Stimulated activated naive CD4-positive, alpha-beta T cell (primary cell): ENCODE measurements around the gene MYL3.
"Not testable (repeated sequence)": the region's sequence is repeated elsewhere in the genome, so short reads cannot be mapped to it uniquely, and the experiment has no call there.

Experiments used
- DNase-seq, 6 experiments: peaks; one replicate each; lab custom pipeline; 2025; lab: John Stamatoyannopoulos, UW

The MYL3 gene

DNA sequence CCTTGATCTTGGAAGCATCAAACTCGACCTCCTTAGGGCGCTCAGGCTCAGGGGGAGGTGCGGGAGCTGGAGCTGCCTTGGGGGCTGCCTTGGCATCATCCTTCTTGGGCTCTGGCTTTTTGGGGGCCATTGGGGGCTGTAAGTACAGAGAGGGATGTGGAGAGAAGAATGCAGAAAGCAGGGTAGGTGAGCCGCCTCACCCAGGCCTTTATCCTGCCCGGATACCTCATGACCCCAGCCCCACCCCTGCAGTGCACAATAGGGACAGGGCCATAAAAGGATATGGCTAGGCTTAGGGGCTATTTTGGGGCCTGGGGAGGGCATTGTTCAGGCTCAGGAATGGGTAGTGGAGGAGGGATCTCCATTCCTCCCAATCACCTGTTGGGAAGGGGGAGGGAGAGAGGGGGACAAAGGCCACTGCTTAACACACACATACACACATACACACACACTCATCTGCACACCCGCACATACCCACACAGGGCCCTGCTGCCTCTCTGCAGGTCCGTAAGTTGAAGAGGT lies at the start of gene MYL3:
Gene MYL3, minus strand, starts transcription at position 184 of the 522 bp plus-strand sequence. Its CDS starts 54 bp downstream, at position 130.
- DNase-seq: no peak

DNA sequence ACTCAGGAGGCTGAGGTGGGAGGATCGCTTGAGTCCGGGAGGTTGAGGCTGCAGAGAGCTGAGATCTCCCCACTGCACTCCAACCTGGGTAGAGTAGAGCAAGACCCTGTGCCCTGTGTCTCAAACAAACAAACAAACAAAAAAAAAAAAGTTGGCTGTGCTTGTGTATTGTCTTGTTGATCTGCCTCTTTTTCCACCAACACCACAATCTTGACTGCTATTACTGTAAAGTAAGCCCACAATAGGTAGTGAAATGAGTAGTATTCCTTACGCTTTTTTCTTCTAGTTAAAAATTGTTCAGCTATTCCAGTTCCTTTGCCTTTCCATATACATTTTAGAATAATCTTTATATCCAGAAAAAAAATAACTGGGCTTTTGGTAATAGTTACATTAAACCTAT lies 49.7 kb upstream of the MYL3 start:
- no peak for DNase-seq

DNA sequence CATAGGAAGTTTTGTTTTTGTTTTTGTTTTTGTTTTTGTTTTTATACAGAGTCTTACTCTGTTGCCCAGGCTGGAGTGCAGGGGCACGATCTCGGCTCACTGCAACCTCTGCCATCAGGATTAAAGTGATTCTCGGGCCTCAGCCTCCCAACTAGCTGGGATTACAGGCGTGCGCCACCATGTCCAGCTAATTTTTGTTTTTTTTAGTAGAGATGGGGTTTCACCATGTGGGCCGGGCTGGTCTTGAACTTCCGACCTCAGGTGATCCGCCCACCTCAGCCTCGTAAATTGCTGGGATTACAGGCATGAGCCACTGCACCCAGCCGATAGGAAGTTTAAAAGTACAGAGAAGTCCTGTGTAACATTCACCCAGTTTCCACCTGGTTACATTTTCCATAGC lies 47.7 kb upstream of the MYL3 start:
- not testable (repeated sequence) for DNase-seq

DNA sequence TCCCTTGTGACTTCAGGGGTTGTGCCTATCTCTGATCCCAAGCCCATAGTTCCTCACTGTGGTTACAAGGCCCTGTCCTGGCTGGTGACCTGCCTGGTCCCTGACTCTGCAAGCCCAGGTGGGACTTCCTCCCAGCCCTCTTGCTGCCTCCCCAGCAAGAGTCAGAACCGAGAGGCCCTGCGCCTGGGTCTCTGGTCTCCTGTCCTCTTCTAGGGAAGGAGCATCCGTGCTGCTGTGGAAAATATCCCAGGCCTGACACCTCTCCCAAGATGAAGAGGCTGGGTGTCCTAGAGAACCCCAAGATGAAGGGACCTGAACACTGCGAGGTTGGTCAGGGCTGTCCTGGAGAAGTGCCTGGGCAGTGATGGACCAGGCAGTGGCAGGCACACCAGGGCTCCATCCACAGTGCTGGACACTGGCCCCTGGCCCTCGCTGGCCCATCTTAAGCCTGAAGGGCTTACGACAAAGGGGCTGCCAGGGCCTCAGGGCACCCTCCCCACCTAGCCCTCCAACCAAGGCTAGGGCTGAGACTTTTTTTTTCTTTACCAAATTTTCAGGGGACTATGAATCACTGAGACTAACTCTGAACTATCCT lies 47.0 kb upstream of the MYL3 start:
- no peak for DNase-seq

DNA sequence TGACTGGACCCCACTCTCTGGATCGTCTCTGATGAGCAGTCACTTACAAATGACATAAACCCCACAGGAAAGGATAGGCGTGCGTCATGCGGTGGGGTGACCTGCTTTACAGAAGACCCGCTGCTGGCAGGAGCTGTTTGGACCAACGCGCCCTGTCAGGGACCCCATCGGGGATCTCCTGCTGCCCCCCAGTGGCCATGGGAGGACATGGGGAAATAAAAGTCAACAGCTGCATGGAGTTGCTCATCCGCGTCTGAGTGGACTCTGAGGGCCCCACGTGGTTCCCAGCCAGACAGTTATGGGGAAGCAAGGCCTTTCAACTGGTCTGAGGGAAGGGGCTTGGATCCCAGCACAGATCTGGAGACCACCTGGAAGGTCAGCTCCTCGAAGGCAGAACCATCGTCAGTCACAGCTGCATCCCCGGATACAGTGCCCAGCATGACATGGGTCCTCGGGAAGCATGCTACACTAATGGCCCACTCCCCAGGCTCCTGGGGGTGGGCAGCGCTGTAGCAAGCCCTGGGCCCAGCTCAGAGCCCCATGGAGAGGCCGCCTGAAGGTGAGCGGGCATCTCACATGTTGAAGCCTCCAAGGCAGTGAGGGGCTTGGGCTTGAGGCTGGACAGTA lies 46.4 kb upstream of the MYL3 start:
- DNase-seq: peak; percentile 38 to 67 (median 56)

DNA sequence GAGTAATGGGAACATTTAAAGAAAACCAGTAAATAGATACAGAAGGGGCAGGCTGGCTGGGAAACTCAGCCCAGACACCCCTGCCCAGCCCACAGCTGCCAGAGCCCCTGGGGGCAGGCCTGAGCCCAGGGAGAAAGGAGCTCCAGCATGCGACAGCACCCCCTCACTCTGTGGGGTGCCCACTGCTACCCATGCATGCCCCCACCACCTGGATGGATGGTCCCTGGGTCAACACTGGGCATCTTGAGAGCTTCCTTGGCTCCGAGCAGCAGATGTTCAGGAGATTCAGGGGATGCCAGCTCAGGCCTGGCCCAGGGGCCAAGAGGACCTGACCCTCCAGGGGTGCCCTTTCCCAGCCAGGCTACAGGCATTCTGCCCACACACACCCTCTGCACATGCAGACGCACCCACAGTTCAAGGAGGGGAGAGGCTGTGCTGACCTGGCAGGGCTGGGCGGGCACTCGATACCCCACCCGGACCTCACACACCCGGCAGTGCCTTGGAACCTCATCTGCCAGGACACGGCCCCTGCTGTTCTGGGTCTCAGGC lies 45.8 kb upstream of the MYL3 start:
- no peak for DNase-seq

DNA sequence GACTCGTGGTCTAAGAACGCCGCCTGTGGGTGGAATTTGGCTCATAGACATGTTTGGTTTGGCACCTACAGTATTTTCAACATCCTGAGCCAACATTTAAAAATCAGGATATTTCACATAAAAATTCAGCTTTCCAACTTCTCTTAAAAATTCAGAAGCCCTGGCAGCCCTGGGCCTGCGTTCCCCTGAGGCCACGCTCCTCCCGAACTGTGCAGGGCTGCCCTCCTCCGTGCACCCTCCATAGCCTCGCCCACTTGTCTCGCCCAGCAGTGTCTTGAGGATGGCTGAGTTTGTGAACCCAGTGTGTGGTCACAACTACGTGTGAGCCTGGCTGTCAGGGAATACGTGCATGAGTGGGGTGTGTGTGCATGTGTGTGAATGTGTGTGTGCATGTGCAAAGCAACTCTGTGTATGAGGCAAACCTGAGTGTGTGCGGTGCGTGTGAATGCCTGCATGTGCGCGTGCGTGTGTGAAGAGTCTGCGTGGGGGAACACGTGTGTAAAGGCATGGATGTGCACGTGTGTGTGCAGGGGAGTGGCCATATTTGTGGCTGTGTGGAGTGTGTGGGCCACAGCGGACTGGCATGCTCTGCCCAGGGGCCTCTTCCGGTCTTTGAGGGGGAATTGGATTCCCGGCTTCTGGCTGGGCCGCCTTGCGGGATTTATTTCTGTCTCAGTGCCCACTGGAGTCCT lies 45.2 kb upstream of the MYL3 start:
- DNase-seq: no peak

DNA sequence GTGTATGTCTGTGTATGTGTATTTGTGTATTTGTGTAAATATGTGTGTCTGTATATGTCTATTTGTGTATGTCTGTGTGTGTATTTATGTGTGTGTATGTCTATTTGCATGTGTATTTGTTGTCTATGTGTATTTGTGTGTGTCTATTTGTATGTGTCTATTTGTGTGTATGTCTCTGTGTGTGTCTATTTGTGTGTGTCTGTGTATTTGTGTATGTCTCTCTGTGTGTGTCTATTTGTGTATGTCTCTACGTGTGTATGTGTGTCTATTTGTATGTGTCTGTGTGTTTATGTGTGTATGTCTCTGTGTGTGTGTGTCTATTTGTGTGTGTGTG lies 44.7 kb upstream of the MYL3 start:
- no peak for DNase-seq

DNA sequence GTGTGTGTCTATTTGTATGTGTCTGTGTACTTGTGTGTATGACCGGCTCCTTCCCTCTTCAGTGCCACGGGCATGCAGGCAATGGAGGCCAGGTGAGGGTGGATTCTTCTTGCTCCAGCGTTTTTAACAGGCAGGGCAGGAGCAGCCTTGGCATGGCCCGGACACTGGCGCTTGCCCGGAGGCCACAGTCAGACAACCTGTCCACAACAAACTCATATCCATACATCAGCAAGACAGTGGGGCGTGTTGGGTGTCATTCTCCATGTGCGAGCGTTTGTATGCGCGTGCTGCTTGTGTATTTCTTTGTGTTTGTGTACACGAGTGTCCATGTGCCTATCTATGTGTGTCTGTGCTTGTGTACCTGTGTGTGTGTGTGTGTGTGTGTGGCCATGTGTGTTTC lies 44.0 kb upstream of the MYL3 start:
- no peak for DNase-seq

DNA sequence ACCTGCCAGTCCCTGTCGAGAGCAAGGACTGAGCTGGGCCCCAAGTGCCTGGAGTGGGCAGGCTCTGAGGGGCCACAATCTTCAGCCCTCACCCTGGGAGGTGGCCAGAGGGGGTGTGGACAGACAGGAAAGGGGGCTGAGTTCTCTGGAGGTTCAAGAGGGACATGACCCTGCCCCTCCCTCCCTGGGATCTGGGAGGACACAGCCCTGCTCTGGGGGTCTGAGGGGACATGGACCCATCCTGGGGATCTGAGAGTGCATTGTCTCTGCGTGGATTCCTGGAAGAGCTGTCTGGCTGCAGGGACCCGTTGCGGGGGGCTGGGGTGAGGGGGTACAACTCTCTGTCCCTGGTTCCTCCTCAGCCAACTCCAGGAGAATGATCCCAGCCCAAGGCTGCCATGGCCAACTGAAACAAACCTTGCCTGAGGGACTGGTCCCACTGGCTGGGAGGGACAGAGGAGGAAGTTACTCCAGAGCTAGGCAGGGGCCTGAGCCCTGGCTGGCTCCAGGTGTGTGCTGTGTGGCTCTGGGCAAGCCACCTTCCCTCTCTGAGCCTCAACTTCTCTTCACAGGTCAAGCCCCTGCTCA lies 43.3 kb upstream of the MYL3 start:
- DNase-seq: no peak

DNA sequence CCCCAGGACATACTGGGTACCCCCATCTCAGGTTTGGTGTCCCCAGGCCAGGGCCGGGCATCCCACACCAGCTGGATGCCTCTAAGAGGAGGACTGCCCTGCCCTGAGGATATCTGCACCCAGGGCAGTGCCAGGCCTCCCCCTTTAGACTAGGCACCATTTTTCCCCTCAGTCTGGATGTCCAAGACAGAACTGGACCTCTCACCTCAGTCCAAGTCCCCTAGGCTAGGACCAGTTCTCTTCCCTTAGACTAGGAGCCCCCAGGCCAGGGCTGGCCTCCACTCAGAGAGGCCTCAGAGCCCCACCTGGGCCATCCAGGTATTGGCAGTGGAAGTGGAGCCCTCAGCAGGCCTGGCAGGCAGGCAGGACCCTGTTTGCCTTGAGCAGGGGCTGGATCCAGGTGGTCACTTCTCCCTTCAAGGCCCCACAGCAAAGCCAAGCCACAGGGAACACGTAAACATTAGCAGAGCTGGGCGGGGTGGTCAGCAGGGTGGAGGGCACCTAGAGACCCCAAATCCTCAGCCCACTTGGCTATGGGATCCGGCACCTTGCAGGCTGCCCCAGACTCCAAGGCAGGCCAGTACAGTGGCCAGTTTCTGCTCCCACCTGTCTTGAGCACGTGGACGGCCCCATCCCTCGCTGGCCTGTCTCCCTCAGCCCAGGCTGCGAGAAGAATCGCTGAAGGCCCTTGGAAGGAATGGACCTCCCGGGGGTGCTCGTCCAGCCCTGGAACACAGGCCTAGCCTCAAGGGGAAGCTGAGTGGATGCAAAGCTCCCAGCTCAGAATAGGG lies 42.6 kb upstream of the MYL3 start:
- no peak for DNase-seq

DNA sequence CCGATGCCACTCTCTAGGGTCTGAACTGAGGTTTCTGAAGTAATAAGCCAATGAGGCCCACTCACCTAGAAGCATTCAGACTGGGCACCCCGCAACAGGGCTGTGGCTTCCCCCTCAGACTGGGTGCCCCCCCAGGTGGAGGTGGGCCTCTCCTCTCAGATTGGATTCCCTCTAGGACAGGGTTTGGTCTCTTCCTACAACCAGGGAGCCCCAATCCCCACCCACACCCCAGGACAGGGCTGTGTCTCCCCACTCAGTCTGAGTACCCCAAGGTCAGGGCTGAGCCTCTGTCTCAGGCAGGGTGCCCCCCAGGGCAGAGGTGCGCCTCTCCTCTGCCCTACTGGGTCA lies 41.9 kb upstream of the MYL3 start:
- no peak for DNase-seq

DNA sequence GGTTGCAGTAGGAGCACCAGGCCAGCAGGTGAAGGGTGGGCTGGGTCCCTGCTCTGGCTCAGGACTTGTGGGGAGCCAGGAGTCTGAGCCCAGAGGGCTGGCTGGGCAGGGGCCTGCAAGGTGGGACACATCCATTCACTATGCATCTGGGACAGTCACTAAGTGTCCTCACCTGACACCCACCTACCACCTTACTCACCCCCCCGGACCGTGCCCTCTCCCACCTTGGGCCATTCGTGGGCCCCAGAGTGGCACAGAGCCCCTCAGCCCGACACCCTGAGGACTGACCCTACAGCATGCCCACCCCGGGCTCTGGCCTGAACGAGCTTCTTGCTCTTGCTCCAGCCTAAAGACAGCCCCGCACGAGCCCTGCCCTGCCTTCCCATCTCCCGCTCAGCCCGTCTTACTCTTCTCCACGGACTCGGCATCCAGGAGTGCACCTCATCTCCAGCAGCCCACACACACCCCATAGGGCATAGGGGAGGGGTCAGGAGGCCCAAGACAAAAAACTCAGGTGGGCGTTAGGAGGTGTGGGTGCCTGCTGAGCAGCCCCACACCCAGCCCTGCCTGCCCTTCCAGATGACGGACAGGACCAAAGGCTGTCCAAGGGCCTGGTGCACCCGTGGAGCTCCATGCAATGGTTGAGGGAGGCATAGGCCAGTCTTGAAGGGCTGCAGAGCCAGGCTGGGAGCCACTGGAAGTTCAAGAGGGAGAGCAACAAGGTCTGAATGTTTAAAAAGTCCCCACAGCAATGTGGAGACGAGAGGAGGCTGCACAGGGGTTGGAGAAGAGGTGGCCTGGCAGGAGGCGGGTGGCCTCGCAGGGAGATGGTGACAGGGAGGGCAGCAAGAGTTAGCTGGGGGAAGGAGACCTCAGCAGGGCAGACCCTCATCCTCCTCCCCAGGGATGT lies 41.3 kb upstream of the MYL3 start:
- DNase-seq: no peak

DNA sequence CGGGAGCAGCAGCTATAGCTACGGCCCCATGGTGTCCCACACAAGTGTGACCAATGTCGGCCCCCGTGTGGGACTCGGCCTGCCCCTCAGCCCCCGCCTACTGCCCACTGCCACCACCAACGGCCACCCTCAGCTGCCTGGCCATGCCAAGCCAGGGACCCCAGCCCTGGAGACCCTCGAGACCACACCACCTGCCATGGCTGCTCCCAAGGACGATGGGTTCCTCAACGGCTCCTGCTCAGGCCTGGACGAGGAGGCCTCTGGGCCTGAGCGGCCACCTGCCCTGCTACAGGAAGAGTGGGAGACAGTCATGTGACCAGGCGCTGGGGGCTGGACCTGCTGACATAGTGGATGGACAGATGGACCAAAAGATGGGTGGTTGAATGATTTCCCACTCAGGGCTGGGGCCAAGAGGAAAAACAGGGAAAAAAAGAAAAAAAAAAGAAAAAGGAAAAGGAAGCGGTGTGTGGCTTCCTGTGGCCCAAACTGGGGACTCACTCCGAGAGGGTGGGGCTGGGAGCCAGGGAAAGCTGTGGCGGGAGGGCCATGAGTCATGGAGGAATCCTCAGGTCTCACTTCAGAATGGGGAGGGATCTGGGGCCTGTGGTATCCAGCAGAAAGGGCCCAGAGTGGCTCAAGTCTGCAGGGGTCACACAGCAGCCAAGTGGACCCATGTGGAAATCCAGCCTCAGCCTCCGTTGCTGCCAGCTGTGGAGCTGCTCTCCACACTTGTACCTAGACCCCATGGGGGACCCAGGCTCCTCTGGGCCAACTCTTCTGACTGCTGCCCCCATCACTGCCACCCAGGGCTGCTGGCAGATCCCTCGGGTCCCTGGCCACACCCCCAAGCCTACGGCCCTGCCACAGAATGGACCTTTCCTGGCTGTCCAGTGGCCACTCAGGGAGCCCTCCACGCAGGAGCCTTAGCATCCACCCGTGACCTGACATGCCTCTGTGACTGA lies 40.4 kb upstream of the MYL3 start:
- DNase-seq: no peak

DNA sequence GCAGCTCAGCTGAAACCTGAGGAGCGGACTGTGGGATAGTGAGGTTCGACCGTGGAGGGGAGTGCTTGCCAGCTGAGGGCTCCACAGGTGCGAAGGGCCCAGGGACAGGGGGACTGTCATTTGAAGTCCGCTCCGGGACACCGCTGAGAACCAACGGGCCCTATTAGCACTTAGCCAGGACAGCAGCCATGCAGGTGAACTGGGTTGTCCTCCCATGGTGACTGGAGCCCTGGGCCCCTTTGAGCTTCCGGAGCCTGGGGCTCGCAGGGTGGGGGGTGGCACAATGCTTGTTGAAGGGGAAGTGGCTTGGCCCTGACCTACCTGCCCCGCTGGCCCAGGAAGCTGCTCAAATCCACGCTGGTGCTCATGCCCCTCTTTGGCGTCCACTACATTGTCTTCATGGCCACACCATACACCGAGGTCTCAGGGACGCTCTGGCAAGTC lies 39.0 kb upstream of the MYL3 start:
- DNase-seq: no peak

DNA sequence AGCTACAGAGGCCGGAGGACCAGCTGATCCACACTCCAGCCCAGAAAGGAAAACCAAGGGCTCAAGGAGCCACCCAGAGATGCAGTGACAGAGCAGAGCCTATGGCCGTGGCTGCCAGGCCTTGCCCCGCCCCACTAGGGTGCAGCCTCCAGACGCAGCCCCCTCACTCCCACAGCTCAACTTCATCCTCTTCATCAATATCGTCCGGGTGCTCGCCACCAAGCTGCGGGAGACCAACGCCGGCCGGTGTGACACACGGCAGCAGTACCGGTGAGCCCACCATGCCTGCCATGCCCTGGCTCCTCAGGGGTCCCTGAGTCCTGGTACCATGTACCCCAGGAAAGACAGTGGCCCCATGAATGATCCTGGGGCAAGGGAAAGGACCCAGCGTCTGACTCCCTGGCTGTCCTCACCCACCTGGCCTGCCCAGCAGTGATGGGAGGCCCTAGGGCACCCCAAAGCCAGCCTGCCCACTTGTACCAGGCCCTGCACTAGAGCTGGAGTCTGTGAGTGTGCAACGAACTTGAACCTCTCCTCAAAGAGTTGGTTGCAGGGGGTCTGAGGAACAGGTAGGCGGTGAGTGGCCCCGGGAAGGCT lies 38.4 kb upstream of the MYL3 start:
- DNase-seq: no peak

DNA sequence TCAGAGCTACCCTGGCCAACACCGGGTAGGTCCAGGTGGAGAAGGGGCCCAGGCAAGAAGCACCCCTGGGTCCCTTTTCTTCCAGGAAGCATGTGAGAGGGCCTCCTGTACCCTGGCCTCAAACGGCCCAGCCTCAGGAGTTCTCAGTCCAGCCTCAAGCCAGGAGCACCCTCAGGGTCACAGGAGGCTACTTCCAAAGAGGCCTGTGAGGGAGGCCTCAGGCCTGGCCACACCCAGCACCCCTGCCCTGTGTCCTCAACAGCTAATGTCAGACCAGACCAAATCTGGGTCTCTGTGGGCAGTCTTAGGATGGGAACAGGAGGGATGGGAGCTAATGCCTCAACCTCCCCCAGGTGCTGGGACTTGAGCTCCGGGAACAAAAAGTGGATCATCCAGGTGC lies 37.8 kb upstream of the MYL3 start:
- DNase-seq: no peak

DNA sequence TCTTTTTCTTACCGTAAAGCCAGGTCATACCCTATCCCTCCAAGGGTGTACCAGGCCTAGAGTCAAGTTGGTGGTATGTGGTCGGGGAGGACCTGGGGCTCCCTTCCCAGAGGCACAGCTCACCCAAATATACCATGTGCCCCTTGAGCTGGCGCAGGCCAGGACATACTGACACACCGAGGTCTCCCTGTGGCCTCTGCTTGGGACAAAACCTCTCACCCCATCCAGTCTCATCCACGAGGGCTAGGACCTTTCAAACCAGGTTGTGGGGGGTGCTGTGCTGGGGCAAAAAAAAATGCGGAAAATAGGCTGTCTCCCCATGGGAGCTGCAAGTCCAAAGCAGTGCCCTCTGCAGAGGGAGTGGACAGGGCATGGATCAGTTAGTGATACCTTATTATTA lies 37.1 kb upstream of the MYL3 start:
- no peak for DNase-seq

DNA sequence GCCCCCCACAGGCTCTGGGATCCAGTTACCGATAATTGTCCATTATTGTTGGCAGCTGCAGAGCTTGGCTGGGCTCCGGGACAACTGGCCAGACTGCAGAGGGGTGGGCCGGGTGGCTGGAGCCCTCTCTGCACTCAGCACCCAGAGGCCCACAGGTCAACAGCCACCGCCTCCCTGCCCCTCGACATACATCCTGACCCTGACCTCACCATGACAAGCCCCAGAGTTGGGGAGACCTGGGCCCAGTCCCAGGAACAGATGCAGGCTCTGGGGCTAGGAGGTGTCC lies 36.7 kb upstream of the MYL3 start:
- DNase-seq: no peak
